K562 (cell line): ENCODE data around the gene LRP1. TPM values are rescaled to one million over a fixed set of nuclear protein-coding genes. Genes with fewer than 3 reads are reported as not detected.

ENCODE experiments used
- DDX20 ChIP-seq: fragments of 450-650 bp; IDR thresholded peaks from 2 replicates; pipeline ENCODE4 v1.6.1; 2016; ENCODE audit warnings: missing genetic modification characterization, low read depth, mild to moderate bottlenecking, missing compliant biosample characterization, moderate library complexity
- HBP1 ChIP-seq: fragments of 450-650 bp; formaldehyde crosslinking; IDR thresholded peaks from 2 replicates; pipeline ENCODE4 v1.4.0; 2022; ENCODE audit warnings: missing genetic modification characterization
- HMG20B ChIP-seq: fragments of 250-450 bp; sonication (Bioruptor Pico); IDR thresholded peaks from 2 replicates; pipeline ENCODE4 v1.5.0; 2021; ENCODE audit warnings: mild to moderate bottlenecking
- POLR2AphosphoS5 ChIP-seq: IDR thresholded peaks from 2 replicates; pipeline ENCODE4 v1.6.1; 2011; ENCODE audit warnings: mild to moderate bottlenecking, low read depth, low read length, moderate library complexity; ENCODE audit not compliant: control insufficient read depth, insufficient read depth
- SIRT6 ChIP-seq: IDR thresholded peaks from one replicate; pipeline ENCODE4 v1.6.1; 2012; ENCODE audit warnings: low read depth, mild to moderate bottlenecking, control low read depth, inconsistent platforms, low read length, moderate library complexity
- ZBTB7A ChIP-seq: IDR thresholded peaks from 2 replicates; pipeline ENCODE4 v1.6.1; 2011; ENCODE audit warnings: low read depth, mild to moderate bottlenecking, low read length, moderate library complexity, borderline replicate concordance; ENCODE audit not compliant: control insufficient read depth
- ZNF740 ChIP-seq, 3 experiments: fragments of 200-800 bp in 1 of 3; sonication (Bioruptor generic) in 1 of 3; sonication (generic) in 1 of 3; formaldehyde crosslinking in 1 of 3; IDR thresholded peaks; 2 replicates each; pipeline versions ENCODE4 v1.6.1 to v1.8.0; 2016 to 2022; ENCODE audit warnings: mild to moderate bottlenecking in 2 of 3, missing compliant biosample characterization in 2 of 3, missing genetic modification characterization in 2 of 3, missing genetic modification reagents in 1 of 3
- polyA plus RNA-seq, 8 experiments: library from polyadenylated mRNA; depleted of rRNA in 4 of 8; stranded (reverse) in 5 of 8; unstranded in 3 of 8; fragments of >200 nt; fragmentation: Nextera tagmentation in 2 of 8; fragmentation: Illumina TruSeq in 1 of 8; extraction: Ambion mirVana in 2 of 8; extraction: Trizol in 1 of 8; gene quantifications; 2 replicates each; pipeline versions ENCODE4 v1.2.1 to v1.2.3, GENCODE V29; 2011 to 2014; ENCODE audit warnings: inconsistent platforms in 1 of 8, missing spikeins in 1 of 8
- total RNA-seq, 7 experiments: library from RNA; depleted of rRNA in 6 of 7; stranded (reverse); fragments of >200 nt in 6 of 7; fragmentation: Illumina TruSeq in 2 of 7; extraction: Trizol in 2 of 7; gene quantifications; 2 replicates each; pipeline versions ENCODE4 v1.2.1 to v1.2.3, GENCODE V29; 2011 to 2021; ENCODE audit warnings: low replicate concordance in 1 of 7

The LRP1 gene
- total and polyA plus RNA-seq, 9 of the 15 experiments (the other 6 are each of a cell fraction or from before 2014, with no cell fraction given), result 0.04 to 0.64 (median 0.19) TPM; not detected in 2

- peak; percentile 30; the same call in 1 of the 2 replicates for TF ChIP-seq ZNF740 (CRISPR knock-in tag; IDR thresholded peaks at IDR 0.05)
- TF ChIP-seq ZNF740 (tag; IDR thresholded peaks at IDR 0.05), result no peak
- TF ChIP-seq SIRT6, result no peak
- TF ChIP-seq HMG20B, result no peak
- TF ChIP-seq ZBTB7A, result peak; percentile 45; the same call in 1 of the 2 replicates
- peak; percentile 51; the same call in 1 of the 2 replicates for TF ChIP-seq POLR2AphosphoS5
- no peak for TF ChIP-seq DDX20
- TF ChIP-seq HBP1 (CRISPR knock-in tag), result peak; percentile 35; the same call in 1 of the 2 replicates
Observed at GRCh38 chr12:57094208-57095160, 33.8 kb upstream of the LRP1 start (continued).
